ENCODE measurements around the gene CDKL4. TPM values are rescaled to one million over a fixed set of nuclear protein-coding genes. Genes with fewer than 3 reads are reported as not detected.
"Not testable (repeated sequence)": the region's sequence is repeated elsewhere in the genome, so short reads cannot be mapped to it uniquely, and the experiment has no call there.

CDKL4 gene
- total RNA-seq, 4 donors from 2014 or later, result 0.39 to 1.9 (median 1.4) TPM; not detected in 1

GRCh38 chr2:39179974-39180960, 63.5 kb downstream of the CDKL4 start:
- no peak for TF ChIP-seq POLR2AphosphoS5 (IDR thresholded peaks at IDR 0.05)
- no peaks in the 10 kb centered on the region for H3K36me3 ChIP-seq
- 81 to 86% methylated on average over 5 to 8 of the region's 12 CpGs for WGBS, 2 donors (ENCODE audit: low coverage in 1 of 2)

GRCh38 chr2:39178756-39179155, 65.0 kb downstream of the CDKL4 start:
- no peaks in the 10 kb centered on the region for H3K4me1 ChIP-seq
- no peak overlapping the region for H3K27ac ChIP-seq
- no peak for ATAC-seq
- no peak overlapping the region for H3K4me3 ChIP-seq
- TF ChIP-seq EP300 (IDR thresholded peaks at IDR 0.05), result no peak
- TF ChIP-seq CTCF (IDR thresholded peaks at IDR 0.05), result no peak
- TF ChIP-seq POLR2A (IDR thresholded peaks at IDR 0.05), result no peak
- no peak for TF ChIP-seq POLR2AphosphoS5 (IDR thresholded peaks at IDR 0.05)
- no peaks in the 10 kb centered on the region for H3K36me3 ChIP-seq
- no peaks in the 10 kb centered on the region for H3K9me3 ChIP-seq
- H3K27me3 ChIP-seq, result no peaks in the 10 kb centered on the region
- WGBS, 2 donors (ENCODE audit: low coverage in 1 of 2), result 89 to 100% methylated on average over 4 of the region's 4 CpGs

More at GRCh38 chr2:39179974-39180960, 63.5 kb downstream of the CDKL4 start:
- Histone ChIP-seq H3K4me3 (no peak overlapping the region), H3K4me1 (no peaks in the 10 kb centered on the region), H3K27me3 (no peaks in the 10 kb centered on the region), H3K27ac (no peak overlapping the region), H3K9me3 (no peaks in the 10 kb centered on the region)
- no peak for ATAC-seq

GRCh38 chr2:39176997-39177396, 66.8 kb downstream of the CDKL4 start:
- TF ChIP-seq POLR2A (IDR thresholded peaks at IDR 0.05), result no peak
- TF ChIP-seq EP300 (IDR thresholded peaks at IDR 0.05), result no peak
- TF ChIP-seq CTCF (IDR thresholded peaks at IDR 0.05), result no peak
- no peak for TF ChIP-seq POLR2AphosphoS5 (IDR thresholded peaks at IDR 0.05)
- 62% methylated on average over 3 of the region's 4 CpGs; no CpG with 5 or more reads in 1 of the 2 donors for WGBS, 2 donors (ENCODE audit: low coverage in 1 of 2)
- Histone ChIP-seq H3K4me1 (no peaks in the 10 kb centered on the region), H3K36me3 (no peaks in the 10 kb centered on the region), H3K27ac (no peak overlapping the region), H3K27me3 (no peaks in the 10 kb centered on the region), H3K4me3 (no peak overlapping the region), H3K9me3 (no peaks in the 10 kb centered on the region)
- ATAC-seq, result no peak

GRCh38 chr2:39175026-39175812, 68.6 kb downstream of the CDKL4 start:
- Histone ChIP-seq H3K4me3 (no peak overlapping the region), H3K36me3 (no peaks in the 10 kb centered on the region), H3K27me3 (no peaks in the 10 kb centered on the region), H3K9me3 (no peaks in the 10 kb centered on the region), H3K27ac (no peak overlapping the region), H3K4me1 (no peaks in the 10 kb centered on the region)
- TF ChIP-seq EP300 (IDR thresholded peaks at IDR 0.05), result no peak
- TF ChIP-seq POLR2A (IDR thresholded peaks at IDR 0.05), result no peak
- no peak for TF ChIP-seq CTCF (IDR thresholded peaks at IDR 0.05)
- no peak for TF ChIP-seq POLR2AphosphoS5 (IDR thresholded peaks at IDR 0.05)
- no peak for ATAC-seq
- WGBS, 2 donors (ENCODE audit: low coverage in 1 of 2), result 71 to 74% methylated on average over 4 to 5 of the region's 5 CpGs

GRCh38 chr2:39174022-39174421, 69.7 kb downstream of the CDKL4 start:
- no peak for TF ChIP-seq CTCF (IDR thresholded peaks at IDR 0.05)
- TF ChIP-seq POLR2A (IDR thresholded peaks at IDR 0.05), result no peak
- no peak for TF ChIP-seq EP300 (IDR thresholded peaks at IDR 0.05)
- no peak for TF ChIP-seq POLR2AphosphoS5 (IDR thresholded peaks at IDR 0.05)
- Histone ChIP-seq H3K27ac (no peak overlapping the region), H3K27me3 (no peaks in the 10 kb centered on the region), H3K9me3 (no peaks in the 10 kb centered on the region), H3K4me3 (no peak overlapping the region), H3K4me1 (no peaks in the 10 kb centered on the region), H3K36me3 (no peaks in the 10 kb centered on the region)
- WGBS, 2 donors (ENCODE audit: low coverage in 1 of 2), result 84 to 100% methylated on average over 2 to 8 of the region's 8 CpGs
- no peak for ATAC-seq

GRCh38 chr2:39172047-39172706, 71.6 kb downstream of the CDKL4 start:
- 86 to 88% methylated on average over 6 to 9 of the region's 10 CpGs for WGBS, 2 donors (ENCODE audit: low coverage in 1 of 2)
- H3K4me3 ChIP-seq, H3K4me1 ChIP-seq, H3K36me3 ChIP-seq, H3K27ac ChIP-seq, ATAC-seq, H3K9me3 ChIP-seq, H3K27me3 ChIP-seq: not testable (repeated sequence)
